Stimulated activated CD8-positive, alpha-beta memory T cell treated with anti-CD3 and anti-CD28 coated beads, Interleukin-7, amount 100 ng/mL, for 48 hours (primary cell): ENCODE data around the gene FAM210A.

ENCODE experiments used
- DNase-seq, 2 donors: peaks; one replicate each; pipeline ENCODE4 v3.0.0-alpha.2; 2020; ENCODE audit warnings: low read depth in 1 of 2; ENCODE audit errors: extremely low read depth in 1 of 2

FAM210A gene

GRCh38 chr18:13649397-13650390 is 76.7 kb downstream of the FAM210A start:
- no peak for DNase-seq

DNA sequence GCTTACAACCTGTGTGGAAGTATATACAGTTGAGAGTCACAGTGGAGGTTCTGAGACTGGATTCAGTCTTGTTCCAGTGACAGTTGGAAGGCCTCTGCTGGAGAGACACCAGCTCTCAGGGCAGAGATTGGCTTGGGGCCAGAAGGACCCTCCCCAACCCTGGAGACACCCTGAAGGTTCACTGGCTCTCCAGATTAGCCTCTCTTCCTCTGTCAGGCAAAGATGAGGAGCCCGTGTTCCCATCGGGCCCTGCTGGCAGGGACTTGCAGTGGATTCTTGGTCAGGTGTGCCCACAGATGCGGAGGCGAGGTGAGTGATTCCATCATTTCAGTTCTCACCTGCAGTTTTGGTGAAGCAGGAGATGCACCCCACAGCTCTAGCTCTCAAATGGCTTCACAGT is 78.6 kb downstream of the FAM210A start:
- no peak for DNase-seq

DNA sequence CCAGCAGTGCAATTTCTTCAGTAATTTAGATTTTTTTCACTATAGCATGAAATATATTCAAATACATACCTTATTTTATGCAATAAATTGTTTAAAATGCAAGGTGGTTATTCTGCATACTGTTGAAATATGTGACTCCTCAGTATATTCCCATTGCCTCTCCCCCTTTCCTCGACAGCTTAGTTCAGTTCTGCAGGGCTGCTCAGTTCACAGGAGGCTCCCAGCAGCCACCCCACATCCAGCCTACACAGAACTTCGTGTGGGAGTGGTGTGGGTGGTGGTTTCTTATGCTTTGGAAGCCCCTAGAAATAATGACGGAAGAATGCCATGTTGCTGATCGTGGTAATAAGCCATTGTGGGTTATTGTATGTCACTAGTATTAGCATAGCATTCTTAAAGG is 79.7 kb downstream of the FAM210A start:
- DNase-seq, result no peak

DNA sequence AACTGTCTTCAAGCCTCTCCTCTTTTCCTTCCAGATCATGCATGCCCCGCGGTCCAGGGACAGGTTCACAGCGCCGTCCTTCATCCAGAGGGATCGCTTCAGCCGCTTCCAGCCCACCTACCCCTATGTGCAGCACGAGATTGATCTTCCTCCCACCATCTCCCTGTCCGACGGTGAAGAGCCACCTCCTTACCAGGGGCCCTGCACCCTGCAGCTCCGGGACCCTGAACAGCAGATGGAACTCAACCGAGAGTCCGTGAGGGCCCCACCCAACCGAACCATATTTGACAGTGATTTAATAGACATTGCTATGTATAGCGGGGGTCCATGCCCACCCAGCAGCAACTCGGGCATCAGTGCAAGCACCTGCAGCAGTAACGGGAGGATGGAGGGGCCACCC is 81.3 kb downstream of the FAM210A start:
- DNase-seq, result no peak

DNA sequence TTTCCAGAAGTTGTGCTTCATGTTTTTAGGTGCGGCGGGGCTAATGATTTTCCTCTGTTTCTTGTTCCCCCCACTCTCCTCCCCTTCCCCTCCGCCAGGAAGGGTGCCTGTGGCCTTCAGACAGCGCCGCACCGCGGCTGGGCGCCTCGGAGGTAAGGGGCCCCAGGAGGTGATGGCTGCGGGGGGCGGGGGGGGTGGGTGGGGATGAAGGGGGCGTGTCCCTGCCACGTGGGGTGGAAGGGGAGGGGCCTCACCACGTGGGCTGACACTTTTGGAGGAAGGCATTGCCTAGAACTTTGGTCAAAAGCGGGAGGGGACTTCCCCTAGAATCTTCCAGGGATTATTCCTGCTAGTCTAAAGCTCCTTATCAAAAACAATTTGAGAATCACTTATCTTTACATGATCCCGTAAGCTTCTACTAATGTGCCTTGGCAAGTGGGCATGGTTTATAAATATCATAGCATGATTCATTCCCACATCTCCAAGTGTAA is 83.1 kb downstream of the FAM210A start:
- no peak for DNase-seq

- DNase-seq, result no peak
These were observed 83.9 kb downstream of the FAM210A start for GRCh38 chr18:13642440-13642827.

DNA sequence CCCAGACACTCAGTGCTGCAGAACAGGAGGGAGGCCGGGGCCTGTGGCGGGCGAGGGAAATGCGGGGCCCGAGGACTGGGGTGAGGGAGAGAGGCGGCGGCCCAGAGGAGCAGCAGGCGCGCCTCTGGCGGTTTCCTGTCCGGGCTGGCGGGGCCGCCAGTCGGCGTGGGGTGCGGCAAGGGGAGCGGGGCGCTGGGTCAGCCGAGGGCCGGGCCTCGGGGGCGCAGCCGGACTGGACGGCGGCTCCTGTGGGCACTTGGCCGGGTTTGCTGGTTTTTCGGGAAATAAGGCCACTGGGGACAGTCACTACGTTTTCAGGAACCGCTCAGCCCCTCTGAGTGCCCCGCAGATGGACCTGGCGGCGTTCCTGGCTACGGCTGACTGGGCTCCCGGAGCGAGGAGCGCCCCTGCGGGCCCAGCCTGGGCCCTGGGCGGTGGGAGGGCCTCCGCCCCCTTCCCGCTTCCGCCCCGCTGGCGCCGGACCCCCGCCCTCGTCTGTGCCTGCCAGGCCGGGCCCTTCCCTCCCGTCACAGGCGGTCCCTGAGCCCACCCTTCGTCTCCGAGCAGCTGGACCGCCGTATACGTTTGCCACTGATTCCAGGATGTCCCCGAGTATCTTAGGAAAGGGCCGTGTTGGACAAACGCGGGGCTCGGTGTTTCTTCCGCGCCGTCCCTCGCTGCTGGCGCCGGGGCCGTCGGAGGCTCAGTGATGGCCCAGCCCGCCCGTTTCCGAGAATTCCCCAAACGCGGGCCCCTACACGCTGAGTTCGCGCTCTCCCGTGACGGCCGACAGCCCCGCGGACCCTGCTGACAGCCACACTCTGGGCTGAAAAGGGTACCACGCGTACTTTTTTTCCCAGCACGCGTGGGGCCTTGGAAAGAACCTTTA is 84.6 kb downstream of the FAM210A start:
- no peak for DNase-seq

DNA sequence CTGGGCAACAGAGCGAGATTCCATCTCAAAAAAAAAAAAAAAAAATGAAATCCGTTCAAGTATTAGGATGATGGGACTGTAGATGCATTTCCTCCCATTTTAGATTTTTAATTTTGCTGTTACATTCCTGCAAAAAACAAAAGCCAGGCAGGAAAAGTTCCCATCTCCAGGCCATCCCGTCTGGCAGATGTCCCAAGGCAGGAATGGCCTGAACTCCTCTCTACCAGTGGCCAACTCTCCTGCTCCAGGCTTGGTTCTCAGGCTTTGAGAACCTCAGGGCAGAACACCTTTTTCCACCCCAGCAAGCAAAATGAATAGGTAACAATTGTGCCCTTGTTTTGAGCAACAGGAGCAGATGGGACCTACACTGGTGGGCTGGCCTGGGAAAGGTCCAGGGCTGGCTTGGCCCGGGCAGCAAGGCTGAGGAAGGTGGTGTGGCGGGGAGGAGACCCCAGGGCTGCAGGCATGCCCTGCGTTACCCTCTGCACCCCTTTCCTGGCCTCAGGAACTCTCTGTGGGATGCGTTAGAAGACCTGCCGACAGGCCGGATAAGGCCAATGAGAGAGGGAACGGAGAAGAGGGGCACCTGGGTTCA is 86.0 kb downstream of the FAM210A start:
- no peak for DNase-seq

GRCh38 chr18:13638719-13639595 is 87.4 kb downstream of the FAM210A start:
- no peak for DNase-seq

DNA sequence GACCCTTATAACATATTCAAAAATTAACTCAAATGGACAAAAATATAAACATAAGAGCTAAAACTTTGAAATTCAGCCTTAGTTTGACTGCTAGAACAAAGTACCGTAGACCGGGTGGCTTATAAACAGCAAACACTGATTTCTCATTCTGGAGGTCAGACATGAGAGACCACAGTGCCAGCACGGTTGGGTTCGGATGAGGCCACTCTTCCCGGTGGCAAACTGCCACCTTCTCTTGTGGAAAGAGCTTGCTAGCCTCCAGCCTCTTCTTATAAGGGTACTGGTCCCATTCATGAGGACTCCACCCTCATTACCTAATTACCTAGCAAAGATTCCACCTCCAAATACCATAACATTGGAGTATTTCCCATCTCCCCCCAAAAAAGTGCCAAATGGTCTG is 91.3 kb downstream of the FAM210A start:
- no peak for DNase-seq

DNA sequence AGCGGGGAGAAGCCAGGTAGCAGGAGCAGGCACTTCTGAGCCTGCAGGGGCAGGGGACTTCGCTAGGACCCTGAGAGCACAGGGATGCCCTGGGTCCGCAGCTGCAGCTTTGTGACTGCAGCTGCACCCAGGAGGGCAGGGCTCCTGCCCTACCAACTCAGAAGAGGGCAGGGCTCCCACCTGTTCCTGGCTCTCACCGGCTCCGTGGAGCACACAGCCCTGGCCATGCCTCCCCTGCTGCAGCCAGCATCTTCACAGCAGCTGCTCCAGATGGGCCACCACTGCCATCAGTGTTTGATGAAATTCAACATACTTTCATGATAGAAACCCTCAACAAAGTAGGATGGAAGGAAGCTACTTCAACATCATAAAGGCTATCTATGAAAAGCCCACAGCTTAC is 92.7 kb downstream of the FAM210A start:
- DNase-seq, result no peak

DNA sequence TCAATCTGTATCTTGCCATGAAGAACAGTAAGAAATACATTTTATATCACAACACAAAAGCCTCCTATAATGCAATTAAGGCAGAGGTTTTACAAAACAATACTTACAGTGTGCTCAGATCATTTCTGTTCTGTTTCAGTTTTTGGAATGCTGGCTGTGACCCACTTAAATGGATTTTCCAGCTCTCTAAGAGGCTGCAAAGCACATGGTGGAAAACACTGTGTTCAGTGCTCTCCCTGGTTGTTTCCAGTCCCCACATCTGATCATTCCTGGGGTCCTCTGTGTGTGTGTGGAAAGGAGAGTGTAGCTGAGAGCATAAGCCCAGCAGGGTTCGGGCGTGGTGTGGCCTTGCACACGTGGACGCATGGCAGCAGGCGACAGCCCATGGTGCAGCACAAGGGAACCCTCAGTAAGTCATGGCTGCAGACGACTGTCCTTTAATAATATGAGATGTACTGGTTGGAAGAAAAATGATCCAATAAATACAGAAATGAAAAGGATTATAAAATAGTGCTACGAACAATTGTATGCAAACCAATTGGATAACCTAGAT is 95.6 kb downstream of the FAM210A start:
- no peak for DNase-seq

DNA sequence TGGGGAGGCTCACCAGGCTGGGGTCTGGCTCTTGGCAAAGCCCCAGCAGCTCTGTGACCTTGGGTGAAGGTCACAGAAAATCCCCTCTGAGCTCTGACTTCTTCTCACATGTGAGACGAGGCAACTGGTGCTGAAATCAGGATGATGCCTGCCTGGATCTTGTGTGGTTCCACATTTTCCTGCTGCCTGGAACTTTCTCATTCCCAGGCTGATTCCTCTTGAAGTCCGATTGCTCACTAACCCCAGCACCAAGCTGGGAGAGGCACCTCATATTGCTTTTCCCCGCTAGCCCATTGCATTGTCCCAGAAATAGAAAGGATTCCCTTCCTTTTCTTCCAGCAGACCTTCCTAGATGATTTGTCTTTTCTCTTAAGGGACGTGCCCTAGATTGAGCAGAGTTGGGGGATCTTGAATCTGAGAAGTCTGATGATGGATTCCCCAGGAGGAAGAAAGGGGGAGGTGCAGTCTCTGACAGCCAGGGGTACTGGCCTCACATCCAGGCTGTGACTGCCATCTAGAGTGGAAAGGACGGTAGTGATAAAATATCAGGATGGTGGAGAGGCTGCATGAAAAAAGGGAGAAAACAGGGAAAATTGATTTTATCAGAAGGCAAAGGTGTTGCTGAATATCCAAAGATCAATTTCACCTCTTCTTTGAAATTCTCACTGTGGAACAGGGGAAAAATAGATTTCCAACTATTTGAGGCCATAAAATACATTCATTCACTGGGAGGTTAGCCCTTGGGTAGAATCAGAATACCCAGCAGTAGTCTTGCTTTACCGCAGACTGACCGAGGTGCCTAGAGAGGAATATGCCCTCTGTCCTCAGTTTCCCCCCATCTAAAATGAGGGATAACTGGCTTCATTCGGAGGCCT is 96.3 kb downstream of the FAM210A start:
- no peak for DNase-seq

DNA sequence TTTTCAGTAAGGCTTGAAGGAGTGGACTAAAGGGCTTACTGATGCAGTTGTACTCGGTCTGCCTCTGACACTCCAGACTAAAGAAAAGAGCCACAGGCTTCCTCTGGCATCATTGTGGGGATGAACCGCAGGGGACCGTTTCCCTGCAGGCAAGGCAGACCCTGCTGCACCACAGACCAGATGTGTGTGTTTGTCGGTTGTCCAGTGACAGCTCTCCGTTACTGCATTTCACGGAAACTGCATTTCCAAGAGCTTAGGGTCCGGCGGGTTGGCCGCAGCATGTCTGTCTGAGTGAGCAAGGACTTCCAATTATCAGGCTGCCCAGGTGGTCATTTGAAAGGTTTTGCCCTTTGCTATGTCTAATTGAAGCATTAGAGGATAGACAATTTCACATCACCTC is 98.1 kb downstream of the FAM210A start:
- no peak for DNase-seq

DNA sequence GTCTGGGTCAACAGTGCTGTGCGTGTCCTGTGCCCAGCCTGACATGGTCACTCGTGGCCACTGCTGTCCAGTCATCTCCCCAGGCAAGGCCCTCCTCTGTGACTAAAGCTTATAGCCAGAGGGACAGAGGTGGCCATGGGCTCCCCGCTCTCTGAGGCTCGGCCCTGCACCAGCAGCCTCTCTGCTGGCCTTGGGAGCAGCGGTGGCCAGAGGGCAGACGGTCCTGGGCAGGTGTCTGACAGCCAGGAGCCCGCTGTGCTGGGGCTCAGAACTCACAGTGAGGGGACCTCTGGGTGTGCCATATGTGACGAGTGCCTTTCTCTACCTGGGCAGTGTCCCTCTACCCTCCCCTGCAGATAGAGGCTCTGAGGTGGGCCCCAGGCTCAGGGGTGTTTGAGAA is 98.7 kb downstream of the FAM210A start:
- DNase-seq, result no peak

- DNase-seq, result no peak
These were observed 99.8 kb downstream of the FAM210A start for GRCh38 chr18:13626544-13626908.

DNA sequence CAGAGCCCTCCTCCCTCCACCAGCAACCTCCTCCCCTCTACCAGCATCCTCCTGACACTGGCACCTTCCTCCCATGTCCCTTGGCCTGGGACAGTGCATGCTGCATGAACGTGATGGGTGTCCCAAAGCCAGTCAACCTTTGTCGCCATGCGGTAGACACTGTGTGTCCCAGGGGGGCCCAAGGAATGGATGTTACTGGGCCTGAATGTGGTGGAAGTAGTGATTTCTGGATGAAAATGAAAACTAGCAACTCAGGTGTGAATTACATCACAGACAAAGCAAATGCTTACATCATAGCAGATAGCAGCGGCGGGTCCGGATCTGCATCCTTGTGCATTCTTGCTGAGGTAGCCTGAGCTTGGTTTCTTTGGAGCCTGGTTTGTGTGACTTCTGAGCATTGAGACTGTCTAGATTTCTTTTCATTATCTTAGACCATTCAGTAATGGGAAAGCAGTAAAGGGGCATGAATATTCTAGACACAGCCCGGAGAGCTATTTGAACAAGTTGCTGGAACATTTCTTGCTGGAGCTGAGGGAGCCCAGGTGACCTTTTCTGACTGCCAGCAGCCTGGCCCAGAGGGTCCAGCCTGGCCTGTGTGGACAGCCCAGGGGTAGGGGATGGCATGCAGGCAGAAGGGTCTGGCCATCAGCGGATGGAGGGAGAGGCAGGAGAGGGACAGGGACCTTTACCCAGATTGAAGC is 100.4 kb downstream of the FAM210A start:
- DNase-seq, result no peak

DNA sequence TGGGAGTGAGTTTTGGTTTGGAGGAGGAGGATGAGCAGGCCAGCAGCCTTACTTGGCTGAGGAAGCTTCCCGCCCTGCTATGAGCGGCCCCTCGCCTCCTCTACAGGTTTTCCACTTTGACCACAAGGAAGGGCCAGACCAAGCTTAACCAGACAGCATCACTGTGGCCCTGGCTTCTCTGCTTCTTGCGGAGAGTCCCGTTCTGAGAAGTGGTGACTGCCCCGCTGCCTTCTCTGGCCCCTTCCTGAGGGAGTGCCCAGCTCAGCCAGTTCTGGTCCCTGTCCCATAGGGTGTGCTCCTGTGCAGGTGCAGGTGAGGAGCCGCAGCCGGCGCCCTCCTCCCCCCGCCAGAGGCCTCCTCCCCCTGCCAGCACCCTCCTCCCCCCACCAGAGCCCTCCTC is 101.0 kb downstream of the FAM210A start:
- DNase-seq, result no peak
